OCI-LY3 (cell line): ENCODE results near the gene EHBP1L1.

Experiments
- H2AFZ ChIP-seq: fragments of 200-600, 300-600 bp; shearing (Covaris generic); 2 replicates; pipeline ENCODE4 v1.6.0; 2014; ENCODE audit warnings: antibody characterized with exemption, low read depth, low read length
- H3K27ac ChIP-seq: fragments of 200-600, 300-600 bp; sonication (generic); 2 replicates; pipeline ENCODE4 v1.5.1; 2014; ENCODE audit warnings: mild to moderate bottlenecking, low read length, moderate library complexity, mixed read lengths
- H3K27me3 ChIP-seq: fragments of 200-600, 300-600 bp; sonication (generic); 2 replicates; pipeline ENCODE4 v1.6.1; 2014; ENCODE audit warnings: low read depth, low read length, mixed read lengths
- H3K36me3 ChIP-seq: fragments of 200-600, 300-600 bp; sonication (generic); replicated peaks from 2 replicates; pipeline ENCODE3; 2014; ENCODE audit warnings: low read depth, low read length, mixed read lengths
- H3K4me1 ChIP-seq: fragments of 300-600, 200-600 bp; sonication (generic); 2 replicates; pipeline ENCODE4 v1.6.1; 2014; ENCODE audit warnings: low read length, mixed read lengths
- H3K4me2 ChIP-seq: fragments of 200-600, 300-600 bp; sonication (generic); 2 replicates; pipeline ENCODE4 v1.6.1; 2014; ENCODE audit warnings: low read length, mixed read lengths
- H3K4me3 ChIP-seq: fragments of 300-600, 200-600 bp; sonication (generic); 2 replicates; pipeline ENCODE4 v1.5.1; 2014; ENCODE audit warnings: antibody characterized with exemption, mild to moderate bottlenecking, low read length, moderate library complexity
- H3K79me2 ChIP-seq: fragments of 300-600, 200-600 bp; shearing (Covaris generic); 2 replicates; pipeline ENCODE4 v1.6.1; 2014; ENCODE audit warnings: mild to moderate bottlenecking, low read length, mixed read lengths
- H3K9ac ChIP-seq: fragments of 300-600, 200-600 bp; shearing (Covaris generic); 2 replicates; pipeline ENCODE4 v1.6.0; 2014; ENCODE audit warnings: mild to moderate bottlenecking, low read length, moderate library complexity
- H3K9me3 ChIP-seq: fragments of 200-600, 300-600 bp; shearing (Covaris generic); 2 replicates; pipeline ENCODE4 v1.6.1; 2014; ENCODE audit warnings: low read length, mixed read lengths; ENCODE audit not compliant: insufficient read depth
- H4K20me1 ChIP-seq: fragments of 200-600, 300-600 bp; sonication (generic); 2 replicates; pipeline ENCODE4 v1.6.1; 2016; ENCODE audit warnings: low read length, mixed read lengths; ENCODE audit not compliant: insufficient read depth
- EZH2phosphoT487 ChIP-seq: fragments of 200-600 bp; shearing (Covaris generic); IDR thresholded peaks from 2 replicates; pipeline ENCODE4 v1.6.1; 2018; ENCODE audit warnings: antibody characterized with exemption, mixed run types, low read depth
- TF ChIP-seq, protein P1 (sequence below): fragments of 200-600, 300-600 bp; sonication (generic); IDR thresholded peaks from 2 replicates; pipeline ENCODE4 v1.5.1; 2014; ENCODE audit warnings: antibody characterized with exemption, low read length, low read depth

EHBP1L1 gene

DNA sequence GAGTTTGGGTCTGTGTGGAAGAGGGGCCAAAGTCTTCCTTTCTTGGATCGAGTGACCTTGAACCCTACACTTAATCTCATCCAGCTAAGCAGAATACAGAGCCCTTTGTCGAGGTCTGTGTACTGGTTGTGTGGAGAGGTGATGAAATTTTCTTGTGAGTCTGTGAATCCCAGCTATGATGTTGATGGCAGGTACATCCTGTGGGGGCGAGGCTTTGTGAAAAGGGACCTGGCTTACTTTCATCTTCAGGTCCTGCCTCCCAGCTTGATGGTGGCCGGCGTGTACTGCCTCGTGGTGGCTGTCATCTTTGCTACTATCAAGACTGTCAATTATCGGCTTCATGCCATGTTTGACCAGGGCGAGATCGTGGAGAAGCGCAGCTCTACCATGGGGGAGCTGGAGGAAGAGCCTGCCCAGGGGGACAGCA is 40.7 kb downstream of the EHBP1L1 start:
- H3K79me2 ChIP-seq, result peaks cover 66% of the 10 kb centered on the region

DNA sequence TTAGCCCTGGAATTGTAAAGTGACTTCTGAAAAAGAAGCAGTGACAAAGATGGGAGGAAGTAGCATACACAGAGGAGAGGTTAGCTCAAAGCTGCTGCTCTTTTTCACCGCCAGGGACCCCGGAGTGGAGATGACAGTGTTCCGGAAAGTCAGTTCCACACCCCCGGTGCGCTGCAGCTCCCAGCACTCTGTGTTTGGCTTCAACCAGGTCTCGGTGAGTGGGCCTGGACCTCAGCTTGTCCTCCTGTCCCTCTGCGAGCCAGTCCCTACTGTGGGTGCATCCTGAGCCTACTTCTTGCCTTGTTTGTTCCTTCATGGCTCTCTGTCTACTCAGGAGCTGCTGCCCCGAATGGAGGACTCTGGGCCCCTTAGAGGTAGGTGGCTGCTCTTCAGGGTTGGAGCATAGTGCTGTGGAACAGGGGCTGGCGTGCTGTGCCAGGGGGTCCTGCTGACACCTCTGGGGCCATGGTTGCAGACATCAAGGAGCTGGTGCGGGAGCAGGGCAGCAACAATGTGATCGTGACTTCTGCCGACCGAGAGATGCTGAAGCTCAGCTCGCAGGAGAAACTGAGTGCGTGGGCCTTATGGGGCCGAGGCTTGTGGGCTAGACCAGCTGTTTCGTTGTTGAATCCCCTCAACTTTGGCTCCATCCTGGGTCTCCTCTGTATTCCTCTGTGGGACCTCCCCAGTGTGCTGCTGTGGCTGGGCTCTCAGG is 41.4 kb downstream of the EHBP1L1 start:
- peak overlapping the region; percentile 79 for H3K4me3 ChIP-seq

More for the DNA sequence above, 40.7 kb downstream of the EHBP1L1 start:
- Histone ChIP-seq H3K27ac (peak overlapping the region; percentile 76), H3K36me3 (peaks cover 35% of the 10 kb centered on the region), H3K4me1 (peaks cover 31% of the 10 kb centered on the region), H3K27me3 (no peaks in the 10 kb centered on the region), H2AFZ (no peak overlapping the region), H3K4me2 (peak overlapping the region; percentile 100), H3K9ac (peak overlapping the region; percentile 82), H4K20me1 (peaks cover 9% of the 10 kb centered on the region; the same call in 1 of the 2 replicates), H3K9me3 (no peaks in the 10 kb centered on the region), H3K4me3 (peak overlapping the region; percentile 79)
- no peak for TF ChIP-seq EZH2phosphoT487
- TF ChIP-seq, protein P1, sequence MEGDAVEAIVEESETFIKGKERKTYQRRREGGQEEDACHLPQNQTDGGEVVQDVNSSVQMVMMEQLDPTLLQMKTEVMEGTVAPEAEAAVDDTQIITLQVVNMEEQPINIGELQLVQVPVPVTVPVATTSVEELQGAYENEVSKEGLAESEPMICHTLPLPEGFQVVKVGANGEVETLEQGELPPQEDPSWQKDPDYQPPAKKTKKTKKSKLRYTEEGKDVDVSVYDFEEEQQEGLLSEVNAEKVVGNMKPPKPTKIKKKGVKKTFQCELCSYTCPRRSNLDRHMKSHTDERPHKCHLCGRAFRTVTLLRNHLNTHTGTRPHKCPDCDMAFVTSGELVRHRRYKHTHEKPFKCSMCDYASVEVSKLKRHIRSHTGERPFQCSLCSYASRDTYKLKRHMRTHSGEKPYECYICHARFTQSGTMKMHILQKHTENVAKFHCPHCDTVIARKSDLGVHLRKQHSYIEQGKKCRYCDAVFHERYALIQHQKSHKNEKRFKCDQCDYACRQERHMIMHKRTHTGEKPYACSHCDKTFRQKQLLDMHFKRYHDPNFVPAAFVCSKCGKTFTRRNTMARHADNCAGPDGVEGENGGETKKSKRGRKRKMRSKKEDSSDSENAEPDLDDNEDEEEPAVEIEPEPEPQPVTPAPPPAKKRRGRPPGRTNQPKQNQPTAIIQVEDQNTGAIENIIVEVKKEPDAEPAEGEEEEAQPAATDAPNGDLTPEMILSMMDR, result no peak

DNA sequence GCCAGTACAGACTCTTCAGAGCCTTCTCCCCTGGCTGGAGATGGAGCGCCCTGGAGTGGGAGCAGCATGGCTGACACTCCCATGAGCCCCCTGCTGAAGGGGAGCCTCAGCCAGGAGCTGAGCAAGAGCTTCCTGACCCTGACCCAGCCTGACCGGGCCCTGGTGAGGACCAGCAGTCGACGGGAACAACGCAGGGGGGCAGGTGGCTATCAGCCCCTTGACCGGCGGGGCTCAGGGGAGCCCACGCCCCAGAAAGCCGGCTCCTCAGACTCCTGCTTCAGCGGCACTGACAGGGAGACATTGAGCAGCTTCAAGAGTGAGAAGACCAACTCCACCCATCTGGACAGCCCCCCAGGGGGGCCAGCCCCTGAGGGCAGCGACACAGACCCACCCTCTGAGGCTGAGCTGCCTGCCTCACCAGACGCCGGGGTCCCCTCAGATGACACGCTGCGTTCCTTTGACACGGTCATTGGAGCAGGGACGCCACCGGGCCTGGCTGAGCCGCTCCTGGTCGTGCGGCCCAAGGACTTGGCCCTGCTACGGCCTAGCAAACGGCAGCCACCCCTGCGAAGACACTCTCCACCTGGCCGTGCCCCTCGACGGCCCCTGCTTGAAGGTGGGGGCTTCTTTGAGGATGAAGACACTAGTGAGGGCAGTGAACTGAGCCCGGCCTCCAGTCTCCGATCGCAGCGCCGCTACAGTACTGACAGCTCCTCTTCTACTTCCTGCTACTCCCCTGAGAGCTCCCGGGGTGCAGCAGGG is 42.3 kb downstream of the EHBP1L1 start:
- H3K4me2 ChIP-seq, result no peak overlapping the region
- H3K9ac ChIP-seq, result no peak overlapping the region
- H3K27me3 ChIP-seq, result no peaks in the 10 kb centered on the region
- peaks cover 9% of the 10 kb centered on the region; the same call in 1 of the 2 replicates for H4K20me1 ChIP-seq
- no peak overlapping the region for H2AFZ ChIP-seq
- no peak overlapping the region for H3K27ac ChIP-seq
- peaks cover 50% of the 10 kb centered on the region for H3K79me2 ChIP-seq
- peaks cover 21% of the 10 kb centered on the region for H3K4me1 ChIP-seq
- H3K36me3 ChIP-seq, result peaks cover 43% of the 10 kb centered on the region
- TF ChIP-seq, protein P1, result no peak
- TF ChIP-seq EZH2phosphoT487, result no peak
- H3K9me3 ChIP-seq, result no peaks in the 10 kb centered on the region
- no peak overlapping the region for H3K4me3 ChIP-seq

More for the DNA sequence above, 41.4 kb downstream of the EHBP1L1 start:
- H3K27ac ChIP-seq, result no peak overlapping the region; the same call in 1 of the 2 replicates
- H3K4me2 ChIP-seq, result peak overlapping the region; percentile 100
- H2AFZ ChIP-seq, result no peak overlapping the region
- peaks cover 30% of the 10 kb centered on the region for H3K4me1 ChIP-seq
- H4K20me1 ChIP-seq, result peaks cover 9% of the 10 kb centered on the region; the same call in 1 of the 2 replicates
- H3K27me3 ChIP-seq, result no peaks in the 10 kb centered on the region
- peaks cover 39% of the 10 kb centered on the region for H3K36me3 ChIP-seq
- H3K9me3 ChIP-seq, result no peaks in the 10 kb centered on the region
- no peak for TF ChIP-seq EZH2phosphoT487
- TF ChIP-seq, protein P1, result no peak
- H3K9ac ChIP-seq, result peak overlapping the region; percentile 82; the same call in 1 of the 2 replicates
- peaks cover 59% of the 10 kb centered on the region for H3K79me2 ChIP-seq

DNA sequence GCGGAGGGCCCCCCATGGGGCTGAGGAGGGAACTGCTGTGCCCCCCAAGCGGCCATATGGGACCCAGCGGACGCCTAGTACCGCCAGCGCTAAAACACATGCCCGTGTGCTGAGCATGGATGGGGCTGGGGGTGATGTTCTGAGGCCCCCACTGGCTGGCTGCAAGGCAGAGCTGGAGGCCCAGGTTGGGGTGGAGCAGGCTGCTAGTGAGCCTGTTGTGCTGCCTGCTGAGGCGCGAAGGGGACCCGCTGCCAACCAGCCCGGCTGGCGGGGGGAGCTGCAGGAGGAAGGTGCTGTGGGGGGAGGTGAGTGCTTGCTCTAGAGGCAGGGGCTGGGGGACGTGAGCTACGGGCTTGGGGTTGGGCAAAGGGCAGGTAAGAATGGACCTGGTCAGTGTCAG is 42.9 kb downstream of the EHBP1L1 start:
- no peak for TF ChIP-seq EZH2phosphoT487
- TF ChIP-seq, protein P1, result no peak
- Histone ChIP-seq H3K4me3 (no peak overlapping the region), H3K27ac (no peak overlapping the region), H3K9me3 (no peaks in the 10 kb centered on the region), H3K79me2 (peaks cover 44% of the 10 kb centered on the region), H3K9ac (no peak overlapping the region), H3K36me3 (peaks cover 47% of the 10 kb centered on the region), H2AFZ (no peak overlapping the region), H3K4me1 (peaks cover 18% of the 10 kb centered on the region), H3K27me3 (no peaks in the 10 kb centered on the region), H4K20me1 (peaks cover 9% of the 10 kb centered on the region; the same call in 1 of the 2 replicates), H3K4me2 (no peak overlapping the region)
